Right kidney (tissue), 1 donor: Measurements from ENCODE around the gene QKI.

Source experiments
- DNase-seq: peaks from one replicate; pipeline ENCODE4 v3.0.0-alpha.2; 2016

The QKI gene

DNA sequence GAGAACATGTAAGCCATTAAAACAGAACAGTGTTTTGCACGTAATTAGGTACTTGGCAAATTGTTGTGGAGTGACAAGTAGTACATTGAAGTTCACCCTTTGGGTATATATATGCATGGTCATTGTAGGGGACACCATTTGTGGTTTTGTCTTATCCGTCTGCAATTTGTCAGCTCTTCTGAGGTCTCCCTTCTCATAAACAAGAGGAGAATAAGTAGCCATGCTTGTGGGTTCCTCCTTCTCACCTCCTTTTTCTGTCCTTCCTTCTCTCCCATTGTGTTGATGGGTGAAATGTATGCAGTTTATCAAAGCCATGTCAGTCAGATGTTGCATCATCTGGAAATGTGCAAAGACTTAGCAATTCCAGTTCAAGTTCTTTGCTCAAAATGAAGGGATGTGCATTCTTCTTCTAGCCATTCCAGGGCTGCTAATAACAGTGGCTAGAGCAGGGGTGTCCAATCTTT, 70.9 kb downstream of the QKI start:
- DNase-seq, result no peak

DNA sequence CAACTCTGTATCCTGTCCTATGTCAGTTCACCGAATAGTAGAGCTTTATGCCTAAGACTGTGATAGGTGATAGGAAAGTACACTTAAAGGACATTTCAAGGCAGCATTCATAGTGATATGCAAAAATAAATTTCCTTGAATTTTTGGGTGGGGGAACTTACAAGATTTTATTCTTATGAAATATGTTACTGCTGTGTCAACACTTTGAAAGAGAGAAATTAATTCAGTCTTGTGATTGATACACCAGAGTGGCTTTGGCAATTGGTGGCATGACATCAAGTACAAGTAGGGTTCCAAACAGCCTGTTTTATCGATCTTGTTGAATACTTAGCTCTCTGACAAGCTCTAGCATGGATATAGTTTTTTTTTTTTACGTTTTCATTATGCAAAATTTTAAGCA, 72.3 kb downstream of the QKI start:
- DNase-seq, result no peak

DNA sequence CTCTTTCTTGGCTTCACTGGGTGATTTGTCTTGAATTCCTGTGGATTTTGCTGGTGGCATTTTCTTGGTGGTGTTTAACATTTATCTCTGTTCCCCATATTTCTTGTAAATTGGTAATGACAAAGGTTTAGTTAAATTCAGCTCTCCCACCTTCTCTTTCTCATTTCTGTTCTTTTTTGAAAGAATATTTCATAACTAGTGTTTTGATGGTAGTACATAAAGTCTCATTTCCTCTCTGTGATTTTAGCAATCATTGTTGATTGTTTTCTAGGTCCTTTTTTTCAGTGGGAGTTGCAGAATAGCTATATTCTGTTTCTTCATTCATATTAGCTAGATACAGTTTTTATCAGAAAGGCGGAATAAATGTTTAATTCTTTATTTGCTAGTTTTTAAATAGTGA, 73.1 kb downstream of the QKI start:
- DNase-seq, result no peak

DNA sequence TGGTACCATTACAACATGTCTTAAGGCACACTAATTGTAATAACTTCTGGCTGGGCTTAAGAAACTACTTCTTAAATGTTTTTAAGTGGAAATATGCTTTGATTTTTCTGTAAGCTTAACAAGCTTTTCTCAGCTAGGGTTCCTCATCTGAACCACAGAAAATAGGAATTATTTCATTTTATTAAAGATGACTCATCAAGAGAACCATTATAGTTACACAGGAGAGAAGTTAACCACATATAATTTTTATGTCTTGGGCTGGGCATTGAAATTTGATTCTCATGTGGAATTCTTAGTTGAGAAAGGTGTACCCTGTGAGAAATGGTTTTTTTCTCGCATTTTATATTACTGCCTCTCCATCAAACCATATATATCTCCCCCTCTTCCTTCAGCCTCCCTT, 75.1 kb downstream of the QKI start:
- no peak for DNase-seq

DNA sequence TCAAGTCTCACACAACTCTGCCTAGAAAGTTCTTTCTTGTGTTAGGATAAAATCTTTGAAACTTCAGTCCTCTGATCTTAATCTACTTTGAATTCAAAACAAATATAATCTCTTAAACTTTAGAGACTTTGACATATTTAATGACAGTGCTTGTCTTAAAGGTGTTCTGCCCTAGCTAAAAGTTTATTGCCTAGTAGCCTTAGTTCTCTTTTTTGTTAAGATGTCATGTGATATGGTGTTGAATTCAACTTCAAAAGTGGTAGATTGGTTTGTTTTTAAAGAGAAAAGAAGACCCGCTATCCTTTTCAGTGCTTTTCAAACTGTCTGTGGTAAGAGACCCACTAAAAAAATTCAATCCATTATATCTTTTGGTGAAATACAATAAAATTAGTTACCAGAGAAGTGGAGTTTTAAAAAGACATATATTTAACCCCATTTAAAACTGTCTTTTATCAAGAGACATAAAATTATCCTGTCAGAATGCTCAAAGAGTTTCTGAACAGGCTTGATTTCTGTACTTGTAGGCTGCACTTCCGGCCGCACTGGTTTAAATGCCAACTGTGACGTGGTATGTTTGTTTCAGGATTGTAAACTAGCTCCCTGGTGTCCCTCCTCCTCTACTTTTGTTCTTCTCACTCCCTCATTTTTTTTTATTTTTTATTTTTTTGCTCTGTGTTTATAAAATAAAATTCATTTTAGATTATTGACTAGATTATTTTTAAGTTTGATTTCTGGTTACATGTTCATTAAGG, 76.5 kb downstream of the QKI start:
- DNase-seq, result no peak

DNA sequence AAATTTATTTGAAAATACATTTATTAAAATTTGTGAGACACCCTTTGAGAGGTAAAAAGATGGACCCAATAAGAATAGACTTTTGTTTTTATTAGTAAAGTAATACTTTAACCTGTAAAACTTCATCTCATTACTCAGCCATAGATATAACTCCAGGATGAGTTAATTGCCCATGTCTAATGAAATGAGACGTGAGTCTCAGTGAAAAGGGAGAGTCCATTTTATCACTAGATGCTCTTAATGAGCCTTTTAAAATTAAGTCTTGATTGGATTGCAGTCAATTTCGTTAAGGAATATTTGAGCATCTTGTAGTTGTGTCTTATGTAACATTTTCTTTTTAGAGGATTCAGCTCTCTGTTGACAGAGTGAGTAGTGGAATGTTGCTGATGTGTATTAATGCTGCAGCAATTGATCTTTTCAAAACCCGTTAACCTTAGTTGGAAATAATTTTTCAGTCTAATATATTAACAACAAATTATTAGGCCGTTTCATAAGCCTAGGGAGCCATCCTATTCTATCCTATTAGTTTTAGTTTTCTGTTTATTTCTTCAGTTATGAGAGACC, 77.3 kb downstream of the QKI start:
- DNase-seq, result no peak

DNA sequence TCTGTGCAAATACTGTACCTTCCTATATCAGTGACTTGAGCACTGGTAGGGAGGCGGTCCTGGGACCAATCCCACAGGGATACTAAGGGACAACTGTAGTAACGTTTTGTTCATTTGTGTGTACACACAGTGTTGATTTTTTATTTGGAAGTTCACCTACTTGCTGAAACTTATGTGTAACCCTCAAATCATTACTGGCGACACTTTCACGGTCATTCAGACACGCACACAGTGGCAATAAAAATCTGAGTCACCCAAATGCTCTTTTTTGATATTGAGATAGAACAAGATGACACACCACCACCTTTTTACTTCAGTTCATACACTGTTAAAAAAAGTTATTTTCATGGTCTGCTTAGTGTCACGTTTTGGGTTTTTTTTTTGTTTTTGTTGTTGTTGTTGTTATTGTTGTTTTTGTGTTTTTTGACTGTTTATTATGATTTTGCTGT, 79.8 kb downstream of the QKI start:
- no peak for DNase-seq

DNA sequence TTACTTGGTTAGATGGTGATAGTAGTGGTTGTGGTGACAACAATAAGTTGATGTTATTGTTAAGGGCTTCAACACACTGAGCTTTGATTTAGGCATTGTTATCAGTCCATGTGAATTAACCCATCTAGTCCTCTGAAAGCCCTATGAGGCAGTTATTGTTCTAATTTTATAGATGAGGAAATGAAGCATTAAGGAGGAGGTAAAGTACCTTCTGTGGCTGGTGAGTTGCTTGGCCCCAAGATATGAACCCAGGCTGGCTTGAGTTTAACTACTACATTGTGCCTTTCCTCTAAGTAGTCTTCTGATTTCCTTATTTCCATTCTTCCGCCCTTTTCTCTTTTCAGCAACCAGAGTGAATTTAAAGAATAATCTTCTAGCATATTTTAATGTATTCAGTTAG, 81.7 kb downstream of the QKI start:
- no peak for DNase-seq

DNA sequence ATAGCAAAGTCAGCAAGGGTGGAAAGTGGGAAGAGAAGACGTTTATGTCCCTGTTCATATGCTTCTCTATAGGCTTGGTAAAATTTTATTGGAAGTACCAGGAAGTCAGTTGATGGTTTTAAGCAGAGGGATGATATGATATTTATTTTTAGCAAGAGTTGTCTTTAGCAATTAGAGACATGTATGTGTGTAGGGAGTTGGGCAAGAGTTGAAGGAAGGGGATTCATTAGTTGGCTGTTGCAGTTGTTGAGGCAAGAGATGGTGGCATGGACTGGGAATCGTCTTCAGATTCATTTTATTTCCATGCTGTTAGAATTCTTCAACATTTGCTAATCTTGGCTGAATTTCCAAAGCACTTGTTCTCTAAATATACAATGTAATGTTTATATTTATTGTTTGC, 85.6 kb downstream of the QKI start:
- DNase-seq, result no peak

DNA sequence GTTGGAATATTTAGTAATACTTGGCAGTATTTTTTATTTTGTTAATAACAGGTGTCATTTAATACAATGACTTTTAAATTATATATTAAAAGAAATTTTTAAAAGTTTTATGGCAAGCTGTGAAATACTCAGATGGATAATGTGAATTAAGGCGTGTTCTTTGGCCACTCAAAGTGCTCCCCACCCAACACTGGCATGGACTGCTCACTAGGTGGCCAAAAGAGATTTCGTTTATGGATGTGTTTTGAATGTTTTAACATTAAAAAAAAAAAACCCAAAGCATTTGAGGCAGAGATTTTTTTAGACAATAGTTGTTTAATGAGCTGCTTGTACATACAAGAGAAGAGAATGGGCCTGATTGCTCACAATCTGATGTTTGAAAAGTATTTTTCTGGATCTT, 86.5 kb downstream of the QKI start:
- DNase-seq, result no peak

DNA sequence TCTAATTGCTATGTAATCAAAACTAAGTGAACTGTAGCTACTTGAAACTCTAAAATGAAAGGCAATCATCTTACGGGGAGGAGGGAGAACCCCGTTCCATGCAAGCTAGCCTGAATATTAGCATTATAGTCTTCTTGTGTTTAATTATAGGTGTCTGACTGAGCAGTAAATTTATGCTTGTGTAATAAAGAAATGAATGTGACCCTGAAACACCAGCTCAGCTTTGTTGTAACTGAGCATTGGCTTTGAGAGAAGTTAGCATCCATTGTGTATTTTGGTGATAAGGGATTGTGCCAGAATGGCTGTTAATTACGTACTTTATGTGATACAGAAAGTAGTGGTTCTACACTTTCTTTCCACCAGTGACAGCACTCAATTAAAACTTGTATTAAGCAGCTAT, 86.9 kb downstream of the QKI start:
- DNase-seq, result no peak

DNA sequence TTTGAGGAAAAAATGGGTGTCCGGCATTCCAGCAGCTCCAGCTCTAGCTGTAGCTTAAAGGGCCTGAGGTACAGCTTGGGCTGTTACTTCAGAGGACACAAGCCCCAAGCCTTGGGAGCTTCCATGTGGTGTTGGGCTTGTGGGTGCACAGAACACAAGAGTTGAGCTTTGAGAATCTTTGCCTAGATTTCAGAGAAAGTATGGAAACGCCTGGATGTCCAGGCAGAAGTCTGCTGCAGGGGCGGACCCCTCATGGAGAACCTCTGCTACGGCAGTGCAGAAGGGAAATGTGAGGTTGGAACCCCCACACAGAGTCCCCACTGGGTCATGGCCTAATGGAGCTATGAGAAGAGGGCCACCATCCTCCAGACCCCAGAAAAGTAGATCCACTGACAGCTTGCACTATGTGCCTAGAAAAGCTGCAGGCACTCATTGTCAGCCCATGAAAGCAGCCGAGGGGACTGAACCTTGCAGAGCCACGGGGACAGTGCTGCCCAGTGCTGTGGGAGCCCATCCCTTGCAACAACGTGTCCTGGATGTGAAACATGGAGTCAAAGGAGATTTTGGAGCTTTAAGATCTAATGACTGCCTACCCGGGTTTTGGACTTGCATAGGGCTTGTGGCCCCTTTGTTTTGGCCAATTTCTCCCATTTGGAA, 90.6 kb downstream of the QKI start:
- no peak for DNase-seq

DNA sequence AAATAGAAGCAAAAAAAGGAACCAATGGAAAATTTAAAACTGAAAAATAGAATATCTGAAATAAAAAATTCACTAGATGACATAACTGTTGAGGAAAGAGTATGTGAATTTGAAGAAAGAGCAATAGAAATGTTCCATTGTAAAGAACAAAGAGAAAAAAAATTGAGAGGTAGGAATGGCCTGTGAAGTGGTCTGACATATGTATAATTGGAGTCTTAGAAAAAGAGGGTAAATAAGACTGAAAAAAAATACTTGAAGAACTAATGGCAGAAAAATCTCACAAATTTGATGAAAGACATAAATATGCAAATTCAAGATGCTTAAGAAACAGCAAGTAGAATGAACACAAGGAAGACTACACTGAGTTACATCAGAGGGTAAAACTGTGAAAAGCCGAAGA, 93.4 kb downstream of the QKI start:
- no peak for DNase-seq

DNA sequence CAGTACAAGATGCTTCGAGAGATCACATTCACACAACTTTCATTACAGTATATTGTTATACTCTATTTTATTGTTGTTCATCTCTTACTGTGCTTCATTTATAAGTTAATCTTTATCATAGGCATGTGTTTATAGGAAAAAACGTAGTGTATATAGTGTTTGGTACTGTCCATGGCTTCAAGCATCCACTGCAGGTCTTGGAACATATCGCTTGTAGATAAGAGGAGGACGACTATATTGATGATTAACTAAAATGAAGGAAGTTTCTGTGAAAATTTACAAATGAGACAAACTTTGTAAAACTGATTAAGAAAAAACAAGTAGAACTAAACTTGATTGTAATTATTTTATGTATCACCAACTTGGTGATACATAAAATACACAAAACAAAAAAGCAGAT, 98.5 kb downstream of the QKI start:
- DNase-seq, result no peak

DNA sequence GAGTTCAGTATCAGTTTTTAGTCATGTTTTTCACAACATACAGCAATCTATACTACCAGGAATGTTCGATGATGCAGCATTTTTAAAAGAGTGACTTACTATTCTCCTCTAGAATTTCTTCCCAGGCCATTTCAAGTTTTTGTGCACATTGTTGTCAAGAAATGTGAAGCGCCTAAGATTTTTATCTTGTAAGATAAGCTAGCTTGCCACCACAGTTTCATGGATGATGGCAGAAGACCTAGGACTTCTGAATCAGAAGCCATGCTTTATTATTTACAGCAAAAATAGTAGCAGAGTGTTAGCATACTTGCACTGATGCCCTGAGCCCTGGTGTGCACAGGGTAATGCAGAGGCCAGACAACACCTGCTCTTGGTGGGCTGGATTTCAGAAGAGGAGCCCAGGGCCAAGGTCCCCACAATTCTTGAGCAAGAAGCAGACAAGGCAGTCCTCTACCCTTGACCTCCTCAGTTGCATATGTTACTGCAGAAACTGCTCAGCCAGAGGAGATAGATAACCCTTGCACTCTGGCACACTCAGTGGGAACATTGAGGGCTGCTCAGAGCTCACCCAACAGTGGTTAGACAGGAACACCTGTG, 99.2 kb downstream of the QKI start:
- DNase-seq, result no peak

DNA sequence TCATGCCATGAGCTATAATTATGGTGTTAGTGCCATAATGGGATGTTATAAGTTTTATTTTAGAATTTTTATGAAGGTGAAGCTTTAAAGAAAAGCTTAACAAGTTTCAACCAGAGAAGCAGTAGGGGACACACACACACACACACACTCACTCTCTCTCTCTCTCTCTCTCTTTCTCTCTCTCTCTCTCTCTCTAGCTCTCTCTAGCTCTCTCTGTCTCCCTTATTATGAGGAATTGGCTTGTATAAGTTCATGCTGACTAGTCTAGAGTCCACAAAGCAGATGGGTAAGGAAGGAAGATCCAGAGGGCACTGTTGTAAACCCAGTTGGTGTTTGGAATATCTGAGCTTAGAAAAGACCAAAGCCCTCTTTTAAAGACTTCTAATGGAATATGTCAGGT, 102.4 kb downstream of the QKI start:
- DNase-seq, result no peak

DNA sequence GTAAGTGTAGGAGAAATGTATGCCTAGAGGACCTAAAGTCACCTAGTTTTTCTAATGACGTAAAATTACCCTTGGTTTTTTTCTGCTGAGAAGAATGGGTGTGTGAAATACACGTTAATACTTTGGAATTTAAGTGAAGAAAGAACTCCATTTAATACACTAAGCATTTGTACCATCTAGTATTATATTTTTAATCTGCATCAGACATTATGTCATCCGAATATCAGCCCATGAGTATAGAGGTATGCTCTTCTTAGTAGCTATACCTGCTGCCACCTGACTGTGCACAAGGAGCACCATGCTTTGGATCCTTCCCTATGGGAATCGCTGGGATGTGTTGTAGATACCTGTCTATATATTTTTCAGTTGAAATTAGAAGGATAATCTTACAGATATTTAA, 106.4 kb downstream of the QKI start:
- DNase-seq, result no peak

DNA sequence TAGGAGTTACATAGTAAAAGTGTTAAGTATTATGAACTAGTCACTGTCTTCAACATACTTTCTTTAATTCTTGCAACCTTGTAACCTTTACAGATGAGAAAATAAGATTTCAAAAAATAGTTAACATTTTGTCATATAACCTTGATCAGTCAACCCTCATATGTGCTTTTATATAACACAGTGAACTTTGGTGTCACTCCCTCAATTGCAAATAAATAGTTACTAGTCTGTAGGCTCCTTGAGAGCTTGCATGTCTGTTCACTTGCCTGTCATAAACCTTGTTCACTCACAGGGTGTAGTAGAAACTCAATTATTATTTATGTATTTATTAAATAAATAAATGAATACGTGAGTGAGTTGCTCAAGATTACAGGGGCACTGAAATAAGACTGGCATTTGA, 107.5 kb downstream of the QKI start:
- DNase-seq, result no peak

DNA sequence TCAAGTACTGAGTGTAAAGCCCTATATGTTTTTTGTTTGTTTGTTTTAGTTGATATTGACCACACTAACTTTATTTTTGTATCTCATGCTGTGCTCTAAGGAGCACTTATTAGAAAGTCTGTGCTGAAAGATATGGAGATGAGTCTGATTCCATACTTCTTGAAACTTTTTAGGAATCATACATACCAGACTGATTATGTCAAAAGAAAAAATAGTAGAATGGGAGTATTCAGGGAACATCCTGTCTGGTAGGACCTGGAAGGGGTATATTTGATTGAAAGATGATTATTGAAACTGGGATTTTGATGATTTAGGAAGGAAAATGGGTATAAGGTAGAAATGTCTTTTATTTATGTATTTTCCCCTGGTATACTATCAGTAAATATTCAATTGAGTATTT, 111.4 kb downstream of the QKI start:
- no peak for DNase-seq

DNA sequence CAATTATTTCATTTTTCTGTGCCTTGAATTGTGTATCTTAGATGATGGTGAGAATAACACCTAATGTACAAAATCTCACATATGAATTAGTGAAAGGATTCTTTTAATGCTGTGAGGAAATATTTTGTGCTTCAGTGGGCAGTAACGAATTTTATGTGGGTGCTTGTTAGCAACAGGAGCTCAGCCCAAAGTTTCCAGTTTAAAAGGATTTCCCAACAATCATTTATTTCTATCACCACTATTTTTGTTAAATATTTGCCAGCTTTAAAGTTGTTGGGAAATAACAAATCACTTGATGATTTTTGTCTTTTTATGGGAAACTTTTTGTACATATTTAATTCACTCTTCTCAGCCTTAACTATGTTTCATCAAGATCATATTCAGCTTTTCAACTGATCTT, 111.8 kb downstream of the QKI start:
- no peak for DNase-seq

DNA sequence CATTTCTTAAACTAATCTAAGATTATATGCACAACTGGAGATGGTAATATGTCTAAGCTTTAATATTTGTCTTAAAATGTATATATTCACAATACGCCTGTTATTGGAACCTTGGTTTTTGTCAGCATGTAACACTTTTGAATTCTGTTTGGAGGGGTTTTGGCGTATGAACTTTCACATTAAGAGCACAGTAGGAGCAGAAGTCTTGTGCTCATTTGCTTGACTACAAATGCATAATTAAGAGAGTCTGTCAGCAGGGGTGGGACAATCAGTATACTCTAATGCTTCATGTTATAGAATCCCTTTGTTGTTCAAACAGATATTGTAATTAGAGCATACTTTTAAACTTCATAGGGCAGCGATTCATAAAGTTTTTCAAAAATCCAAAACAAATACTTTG, 112.8 kb downstream of the QKI start:
- no peak for DNase-seq

DNA sequence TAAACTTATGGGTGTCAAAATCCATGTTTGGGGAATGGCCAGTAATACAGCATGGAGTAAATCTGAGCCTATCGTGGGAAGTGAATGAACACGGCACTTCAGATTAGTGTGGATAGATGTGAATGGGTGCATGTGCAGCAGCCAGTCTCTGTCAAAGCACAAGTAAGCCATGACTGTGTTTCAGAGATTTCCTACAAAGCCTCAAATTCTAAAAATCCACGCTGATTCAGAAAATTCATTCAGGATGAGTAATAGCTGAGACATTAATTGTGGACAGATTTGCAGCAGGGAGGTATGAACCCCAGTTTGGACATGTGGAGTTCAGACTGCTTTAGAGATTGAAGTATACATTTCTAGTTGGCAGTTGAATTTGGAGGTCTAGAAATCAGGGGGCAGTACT, 115.1 kb downstream of the QKI start:
- no peak for DNase-seq

DNA sequence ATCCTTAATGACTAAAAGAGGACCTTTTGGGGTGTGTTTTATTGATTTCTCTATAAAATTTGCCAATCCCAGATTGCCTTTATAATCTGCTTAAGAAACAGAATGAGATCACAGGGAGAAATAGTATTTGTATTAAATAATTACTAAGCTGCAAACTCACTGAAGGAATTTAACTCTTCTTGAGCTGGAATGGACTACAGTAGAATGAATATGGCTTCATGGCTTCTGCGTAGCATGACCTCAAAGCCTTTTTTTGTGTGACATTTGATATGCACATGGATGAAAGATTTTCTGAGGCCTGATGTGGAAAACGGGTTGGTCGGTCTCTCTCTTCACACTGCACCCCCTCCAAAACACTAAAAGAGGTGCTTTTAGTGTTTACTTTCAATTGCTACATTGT, 115.9 kb downstream of the QKI start:
- no peak for DNase-seq

DNA sequence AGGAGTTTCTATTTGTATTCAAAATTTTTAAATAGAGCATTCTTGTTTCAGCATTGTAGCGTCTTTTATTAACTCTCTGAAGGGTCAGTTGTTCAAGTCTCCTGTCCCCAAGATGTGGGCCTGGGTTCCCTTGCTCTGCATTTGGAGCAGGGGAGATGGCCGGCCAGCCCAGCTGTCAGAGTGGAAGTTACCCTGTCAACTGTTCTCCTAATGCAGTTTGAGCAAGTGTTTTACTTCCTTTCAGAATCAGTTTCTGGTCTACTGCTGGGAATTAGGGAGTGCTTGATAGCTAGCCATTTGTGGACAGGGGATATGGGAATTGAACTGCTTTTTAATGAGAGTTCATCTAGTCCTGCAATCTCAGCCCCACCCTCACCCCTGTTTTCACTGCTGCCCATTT, 116.6 kb downstream of the QKI start:
- DNase-seq, result no peak
